GDM1 (cell line): ENCODE data around the gene NOS1AP.
"Not testable (repeated sequence)": the region's sequence is repeated elsewhere in the genome, so short reads cannot be mapped to it uniquely, and the experiment has no call there.

ENCODE experiments used
- DNase-seq: peaks from one replicate; lab custom pipeline; 2025; lab: John Stamatoyannopoulos, UW

The NOS1AP gene

GRCh38 chr1:162069334-162070093 is at the start of gene NOS1AP:
Gene NOS1AP, plus strand, starts transcription at chr1:162069691. Its CDS starts 487 bp downstream, at chr1:162070178.
- DNase-seq, result peak; percentile 43

- no peak for DNase-seq
Observed at GRCh38 chr1:162020150-162020549, 49.3 kb upstream of the NOS1AP start.

- no peak for DNase-seq
Observed at GRCh38 chr1:162021124-162021523, 48.4 kb upstream of the NOS1AP start.

- no peak for DNase-seq
Observed at GRCh38 chr1:162022626-162023025, 46.9 kb upstream of the NOS1AP start.

- no peak for DNase-seq
Observed at GRCh38 chr1:162023181-162023546, 46.3 kb upstream of the NOS1AP start.

- peak; percentile 48 for DNase-seq
Observed at GRCh38 chr1:162023547-162024501, 45.7 kb upstream of the NOS1AP start, which contains the start of gene OLFML2B. Gene OLFML2B, minus strand, starts transcription at chr1:162023869. Its CDS starts 439 bp downstream, at chr1:162023430.

- no peak for DNase-seq
Observed at GRCh38 chr1:162025541-162025940, 44.0 kb upstream of the NOS1AP start.

- DNase-seq, result no peak
Observed at GRCh38 chr1:162026881-162027280, 42.6 kb upstream of the NOS1AP start.

- no peak for DNase-seq
Observed at GRCh38 chr1:162028726-162029125, 40.8 kb upstream of the NOS1AP start.

- no peak for DNase-seq
Observed at GRCh38 chr1:162029157-162029556, 40.3 kb upstream of the NOS1AP start.

- DNase-seq, result no peak
Observed at GRCh38 chr1:162030759-162031280, 38.7 kb upstream of the NOS1AP start.

- DNase-seq, result no peak
Observed at GRCh38 chr1:162033428-162033827, 36.1 kb upstream of the NOS1AP start.

- no peak for DNase-seq
Observed at GRCh38 chr1:162035241-162035640, 34.2 kb upstream of the NOS1AP start.

GRCh38 chr1:162036163-162036562 is 33.3 kb upstream of the NOS1AP start:
- no peak for DNase-seq

GRCh38 chr1:162038624-162039023 is 30.9 kb upstream of the NOS1AP start:
- no peak for DNase-seq

GRCh38 chr1:162040001-162040400 is 29.5 kb upstream of the NOS1AP start:
- DNase-seq, result no peak

- no peak for DNase-seq
Observed at GRCh38 chr1:162040657-162041056, 28.8 kb upstream of the NOS1AP start.

GRCh38 chr1:162042361-162042760 is 27.1 kb upstream of the NOS1AP start:
- DNase-seq, result no peak

- no peak for DNase-seq
Observed at GRCh38 chr1:162046921-162047320, 22.6 kb upstream of the NOS1AP start.

GRCh38 chr1:162053949-162054348 is 15.5 kb upstream of the NOS1AP start:
- not testable (repeated sequence) for DNase-seq

GRCh38 chr1:162055062-162055461 is 14.4 kb upstream of the NOS1AP start:
- DNase-seq, result no peak

- DNase-seq, result peak; percentile 24
Observed at GRCh38 chr1:162056043-162056442, 13.4 kb upstream of the NOS1AP start.

GRCh38 chr1:162056579-162056978 is 12.9 kb upstream of the NOS1AP start:
- DNase-seq, result no peak
